SK-N-SH (cell line): ENCODE measurements around the gene PIP5K1C. TPM values are rescaled to one million over a fixed set of nuclear protein-coding genes. Genes with fewer than 3 reads are reported as not detected.

Experiments
- CTCF ChIA-PET: fragments of 300-600, 350-600 bp; formaldehyde crosslinking; extraction: SDS; loops from one replicate; lab custom pipeline; 2021; lab: Yijun Ruan, JAX
- POLR2A ChIA-PET: fragments of 350-600 bp; sonication (Branson Sonifier 250); formaldehyde crosslinking; extraction: SDS; loops from one replicate; lab custom pipeline; 2020; ENCODE audit warnings: antibody characterized with exemption, inconsistent platforms; lab: Yijun Ruan, JAX
- DNase-seq: peaks from one replicate; pipeline ENCODE4 v3.0.0; 2012
- H2AFZ ChIP-seq: fragments of 200-600 bp; sonication (generic); 2 replicates; pipeline ENCODE4 v1.8.1; 2016; ENCODE audit warnings: antibody characterized with exemption, mild to moderate bottlenecking, low read depth
- H3F3A ChIP-seq: fragments of 200-600 bp; sonication (generic); replicated peaks from 2 replicates; pipeline ENCODE3; 2016; ENCODE audit warnings: antibody characterized with exemption, mild to moderate bottlenecking; ENCODE audit not compliant: insufficient read depth
- H3K27ac ChIP-seq, 2 experiments: fragments of 200-500 bp in 1 of 2; fragments of 200-600 bp in 1 of 2; sonication (Bioruptor generic) in 1 of 2; sonication (generic), shearing (Covaris generic) in 1 of 2; 2 replicates each; pipeline versions ENCODE4 v1.5.1 to v1.6.1; 2014 to 2016; ENCODE audit warnings: low read depth in 2 of 2, inconsistent platforms in 1 of 2, low read length in 1 of 2, mild to moderate bottlenecking in 1 of 2, mixed read lengths in 1 of 2
- H3K27me3 ChIP-seq: fragments of 200-600 bp; sonication (generic), shearing (Covaris generic); 2 replicates; pipeline ENCODE4 v1.6.1; 2016; ENCODE audit warnings: mixed run types; ENCODE audit not compliant: insufficient read depth
- H3K36me3 ChIP-seq, 2 experiments: fragments of 200-500 bp in 1 of 2; fragments of 200-600 bp in 1 of 2; sonication (Bioruptor generic) in 1 of 2; sonication (generic) in 1 of 2; replicated peaks in 1 of 2; 2 replicates each; pipeline versions ENCODE3 to v1.5.1; 2014 to 2016; ENCODE audit warnings: low read length in 1 of 2, mild to moderate bottlenecking in 1 of 2; ENCODE audit not compliant: insufficient read depth in 2 of 2, control insufficient read depth in 1 of 2
- H3K4me1 ChIP-seq, 2 experiments: fragments of 200-500 bp in 1 of 2; fragments of 200-600 bp in 1 of 2; sonication (Bioruptor generic) in 1 of 2; sonication (generic), shearing (Covaris generic) in 1 of 2; 2 replicates each; pipeline versions ENCODE4 v1.5.1 to v1.6.1; 2014 to 2016; ENCODE audit warnings: low read depth in 1 of 2, low read length in 1 of 2, mixed run types in 1 of 2; ENCODE audit not compliant: insufficient read depth in 2 of 2, control insufficient read depth in 1 of 2
- H3K4me2 ChIP-seq: fragments of 200-600 bp; sonication (generic), shearing (Covaris generic); 2 replicates; pipeline ENCODE4 v1.6.1; 2017; ENCODE audit warnings: mixed run types
- H3K4me3 ChIP-seq, 2 experiments: fragments of 200-500 bp in 1 of 2; fragments of 200-600 bp in 1 of 2; sonication (Bioruptor generic) in 1 of 2; sonication (generic), shearing (Covaris generic) in 1 of 2; 2 replicates each; pipeline versions ENCODE4 v1.5.1 to v1.8.1; 2014 to 2016; ENCODE audit warnings: low read depth in 2 of 2, inconsistent platforms in 1 of 2, low read length in 1 of 2, mild to moderate bottlenecking in 1 of 2, mixed read lengths in 1 of 2, moderate library complexity in 1 of 2
- H3K79me2 ChIP-seq: fragments of 200-600 bp; sonication (generic); 2 replicates; pipeline ENCODE4 v1.8.1; 2017; ENCODE audit warnings: mild to moderate bottlenecking; ENCODE audit not compliant: insufficient read depth
- H3K9ac ChIP-seq: fragments of 200-600 bp; sonication (generic); 2 replicates; pipeline ENCODE4 v1.6.1; 2017; ENCODE audit warnings: mixed run types
- H3K9me2 ChIP-seq: fragments of 200-600 bp; sonication (generic); 2 replicates; pipeline ENCODE4 v1.6.1; 2017; ENCODE audit warnings: mixed run types
- H3K9me3 ChIP-seq: fragments of 200-600 bp; sonication (generic); 2 replicates; pipeline ENCODE4 v1.6.1; 2017; ENCODE audit warnings: mixed run types, mild to moderate bottlenecking, moderate library complexity
- H4K20me1 ChIP-seq: fragments of 200-600 bp; sonication (generic); 2 replicates; pipeline ENCODE4 v1.6.1; 2017; ENCODE audit warnings: mild to moderate bottlenecking, mixed run types; ENCODE audit not compliant: insufficient read depth
- CHD2 ChIP-seq: fragments of 150-350 bp; IDR thresholded peaks from 2 replicates; pipeline ENCODE4 v1.6.1; 2018; ENCODE audit warnings: low read length; ENCODE audit not compliant: partially characterized antibody
- ELF1 ChIP-seq: IDR thresholded peaks from 2 replicates; pipeline ENCODE4 v1.4.0; 2012
- EP300 ChIP-seq, 2 experiments: IDR thresholded peaks; 2 replicates each; pipeline versions ENCODE4 v1.4.0 to v1.6.1; 2012; ENCODE audit warnings: borderline replicate concordance in 1 of 2, low read depth in 1 of 2, low read length in 1 of 2
- FOSL2 ChIP-seq: IDR thresholded peaks from 2 replicates; pipeline ENCODE4 v1.4.0; 2012; ENCODE audit warnings: low read depth, mild to moderate bottlenecking, moderate library complexity, borderline replicate concordance
- FOXJ3 ChIP-seq: sonication (generic); formaldehyde crosslinking; IDR thresholded peaks from 2 replicates; pipeline ENCODE4 v1.5.1; 2020; ENCODE audit warnings: mild to moderate bottlenecking, missing genetic modification reagents
- FOXM1 ChIP-seq: IDR thresholded peaks from 2 replicates; pipeline ENCODE4 v1.4.0; 2012; ENCODE audit warnings: low read depth, mild to moderate bottlenecking
- JUND ChIP-seq: IDR thresholded peaks from 2 replicates; pipeline ENCODE4 v1.4.0; 2012
- MXI1 ChIP-seq: IDR thresholded peaks from 2 replicates; pipeline ENCODE4 v1.6.1; 2012; ENCODE audit warnings: mild to moderate bottlenecking, low read depth, low read length, improper control_type of control experiment
- POLR2AphosphoS5 ChIP-seq: IDR thresholded peaks from 2 replicates; pipeline ENCODE4 v1.6.1; 2012; ENCODE audit warnings: low read depth, low read length
- RAD21 ChIP-seq: IDR thresholded peaks from 2 replicates; pipeline ENCODE4 v1.6.1; 2012; ENCODE audit warnings: mild to moderate bottlenecking, low read length
- RCOR1 ChIP-seq: fragments of 150-350 bp; IDR thresholded peaks from 2 replicates; pipeline ENCODE4 v1.6.1; 2017; ENCODE audit warnings: antibody characterized with exemption, low read length
- REST ChIP-seq: IDR thresholded peaks from 2 replicates; pipeline ENCODE4 v1.6.1; 2012; ENCODE audit warnings: mild to moderate bottlenecking, low read depth, low read length, moderate library complexity
- RFX5 ChIP-seq: IDR thresholded peaks from 2 replicates; pipeline ENCODE4 v1.6.1; 2012; ENCODE audit warnings: mild to moderate bottlenecking, improper control_type of control experiment, low read length
- SIN3A ChIP-seq: IDR thresholded peaks from 2 replicates; pipeline ENCODE4 v1.6.1; 2012; ENCODE audit warnings: low read depth, mild to moderate bottlenecking, low read length, moderate library complexity, borderline replicate concordance
- SMC3 ChIP-seq: IDR thresholded peaks from 2 replicates; pipeline ENCODE4 v1.6.1; 2012; ENCODE audit warnings: low read depth, low read length, improper control_type of control experiment
- TCF12 ChIP-seq: IDR thresholded peaks from 2 replicates; pipeline ENCODE4 v1.4.0; 2012
- TEAD4 ChIP-seq: IDR thresholded peaks from 2 replicates; pipeline ENCODE4 v1.4.0; 2012; ENCODE audit warnings: mild to moderate bottlenecking, borderline replicate concordance; ENCODE audit not compliant: insufficient read depth
- USF1 ChIP-seq: IDR thresholded peaks from 2 replicates; pipeline ENCODE4 v1.4.0; 2012; ENCODE audit warnings: low read depth, borderline replicate concordance
- USF2 ChIP-seq: fragments of 150-350 bp; IDR thresholded peaks from 2 replicates; pipeline ENCODE4 v1.6.1; 2017; ENCODE audit warnings: antibody characterized with exemption, low read length, low read depth, borderline replicate concordance
- YY1 ChIP-seq: IDR thresholded peaks from 2 replicates; pipeline ENCODE4 v1.4.0; 2012; ENCODE audit warnings: low read depth, mild to moderate bottlenecking
- WGBS: methylation state at CpG from one replicate; pipeline ENCODE4 v1.1.6; 2017; ENCODE audit warnings: low lambda C conversion rate; 5-methylcytosine and 5-hydroxymethylcytosine counted together
- polyA plus RNA-seq, 3 experiments: library from polyadenylated mRNA; depleted of rRNA; stranded (reverse); fragments of >200 nt; gene quantifications; 2 replicates each; pipeline ENCODE4 v1.2.3, GENCODE V29; 2012
- TF ChIP-seq, protein P1 (sequence below): IDR thresholded peaks from 2 replicates; pipeline ENCODE4 v1.4.0; 2012; ENCODE audit warnings: low read depth

Gene PIP5K1C
- polyA plus RNA-seq, 1 of the 3 experiments (the other 2 are of a cell fraction): 12.3 TPM

DNA sequence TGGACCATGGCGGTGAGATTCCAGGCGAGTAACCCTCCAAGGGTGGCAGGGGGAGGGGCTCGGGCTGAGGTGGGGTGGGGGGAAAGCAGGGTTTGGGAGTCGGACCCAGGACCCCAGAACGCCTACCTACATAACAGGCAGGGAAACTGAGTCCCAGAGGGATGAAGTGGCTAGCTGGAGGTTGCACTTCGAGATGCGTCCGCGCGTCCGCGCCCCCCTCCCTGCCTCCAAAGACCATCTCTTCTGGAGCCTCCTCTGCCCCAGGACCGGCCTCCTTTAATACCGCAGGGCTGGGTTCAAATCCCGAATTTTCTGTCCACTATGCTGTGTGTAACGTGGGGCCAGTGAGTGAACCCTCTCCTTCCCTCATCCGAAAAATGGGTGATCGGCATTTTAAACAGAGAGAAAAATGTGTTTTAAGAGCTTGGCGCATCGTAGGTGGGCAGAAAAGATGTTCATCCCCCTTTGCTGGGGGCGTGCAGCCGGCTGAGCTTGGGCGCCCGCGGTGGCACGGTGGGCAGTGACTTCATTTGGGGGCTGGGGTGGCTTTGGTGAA is 21.7 kb upstream of the PIP5K1C start (continued):
- TF ChIP-seq REST: no peak
- TF ChIP-seq RFX5: no peak
- no peak for TF ChIP-seq RAD21
- TF ChIP-seq FOXM1: no peak

GRCh38 chr19:3721131-3721886 is 21.0 kb upstream of the PIP5K1C start:
- Histone ChIP-seq H3K4me1 (peaks cover 0 to 2% of the 10 kb centered on the region in 2 experiments; a peak in 1 of 4 replicates), H3K4me3 (peak overlapping the region in 1 of 2 experiments; percentile 40; a peak in 2 of 4 replicates), H3F3A (no peaks in the 10 kb centered on the region), H3K9ac (no peak overlapping the region), H3K27me3 (peaks cover 13% of the 10 kb centered on the region), H3K79me2 (no peaks in the 10 kb centered on the region), H4K20me1 (no peaks in the 10 kb centered on the region), H3K9me2 (no peaks in the 10 kb centered on the region), H3K4me2 (peak overlapping the region; percentile 63), H3K9me3 (no peaks in the 10 kb centered on the region), H2AFZ (no peak overlapping the region), H3K27ac (no peak overlapping the region), H3K36me3 (no peaks in the 10 kb centered on the region)
- WGBS: 18% methylated on average over 9 of the region's 46 CpGs
- ChIA-PET CTCF (interaction anchor here (0.8 to 3.6 kb wide), 6 partner anchors 9 to 54 kb away, joined by 3 to 21 read pairs (median 3); partner anchors contain the start of genes APBA3 and MRPL54), POLR2A (no interaction called here)
- DNase-seq: peak; percentile 98
- TF ChIP-seq CHD2 (peak; percentile 84), USF1 (no peak), USF2 (no peak), RCOR1 (peak; percentile 91), SIN3A (peak; percentile 57; the same call in 1 of the 2 replicates), ELF1 (no peak), EP300 (IDR thresholded peaks at IDR 0.05; ENCODE audit: borderline replicate concordance in 1 of 2, low read depth in 1 of 2, low read length in 1 of 2) (peak in 1 of 2 experiments; percentile 41; a peak in 1 of 4 replicates), FOXJ3 (0 out of 2 replicates have a peak, but pooled peaks have one; percentile 17), JUND (peak; percentile 88), POLR2AphosphoS5 (no peak), SMC3 (no peak), REST (0 out of 2 replicates have a peak, but pooled peaks have one; percentile 29), TEAD4 (no peak), MXI1 (no peak), YY1 (peak; percentile 80; the same call in 1 of the 2 replicates), FOSL2 (no peak), TCF12 (0 out of 2 replicates have a peak, but pooled peaks have one; percentile 17)
- TF ChIP-seq, protein P1, sequence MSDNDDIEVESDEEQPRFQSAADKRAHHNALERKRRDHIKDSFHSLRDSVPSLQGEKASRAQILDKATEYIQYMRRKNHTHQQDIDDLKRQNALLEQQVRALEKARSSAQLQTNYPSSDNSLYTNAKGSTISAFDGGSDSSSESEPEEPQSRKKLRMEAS: peak; percentile 72
